ENCODE results near the gene PPM1K.

PPM1K gene

DNA sequence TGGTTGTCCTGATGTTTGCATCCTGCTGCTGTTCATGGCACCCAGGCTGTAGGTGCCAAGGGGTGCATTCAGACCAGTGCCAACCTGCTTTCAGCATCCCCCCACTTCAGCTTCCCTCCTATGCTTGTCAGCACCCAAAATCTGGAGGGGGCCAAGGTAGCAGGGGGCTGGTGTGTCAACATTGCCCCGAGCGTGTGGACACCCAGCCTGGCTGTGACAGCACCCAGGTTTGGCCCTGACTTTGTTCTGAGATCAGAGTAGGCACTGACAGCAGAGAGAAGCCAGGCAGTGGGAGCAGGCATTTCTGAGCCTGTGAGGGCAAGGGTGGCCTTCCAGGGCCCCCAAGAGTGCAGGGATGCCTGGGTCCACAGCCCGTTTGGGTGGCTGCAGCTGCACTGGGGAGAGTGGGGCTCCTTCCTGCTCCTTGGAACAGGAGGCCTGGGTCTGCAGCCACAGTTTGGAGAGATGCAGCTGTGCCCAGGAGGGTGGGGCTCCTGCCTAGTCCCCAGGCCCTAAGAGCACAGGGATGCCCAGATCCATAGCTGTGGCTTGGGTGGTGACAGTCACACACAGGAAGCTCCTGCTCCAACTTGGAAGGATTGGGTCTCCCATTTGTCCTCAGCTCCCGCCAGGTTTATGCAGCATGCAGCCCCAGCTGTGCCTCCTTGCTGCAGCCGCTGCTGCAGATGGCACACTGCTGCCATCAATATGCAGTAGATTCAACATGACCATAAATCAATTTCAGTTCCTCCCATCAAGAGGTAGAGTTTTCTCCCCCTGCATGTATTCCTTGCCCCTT lies 12.3 kb upstream of the PPM1K start:
- H3K9me3 ChIP-seq (ENCODE audit: low read length): no peaks in the 10 kb centered on the region
- H3K27me3 ChIP-seq (ENCODE audit: insufficient read depth, low read length): peaks cover 3% of the 10 kb centered on the region
- no peak overlapping the region for H2AFZ ChIP-seq (ENCODE audit: low read depth, low read length)
- H3K4me3 ChIP-seq (ENCODE audit: low read length): no peak overlapping the region
- H3K36me3 ChIP-seq (ENCODE audit: insufficient read depth, low read length): no peaks in the 10 kb centered on the region
- no peaks in the 10 kb centered on the region for H3K4me1 ChIP-seq (ENCODE audit: insufficient read depth, low read length)

GRCh38 chr4:88295656-88296055 lies 11.3 kb upstream of the PPM1K start:
- no peaks in the 10 kb centered on the region for H3K36me3 ChIP-seq (ENCODE audit: insufficient read depth, low read length)
- H3K4me3 ChIP-seq (ENCODE audit: low read length): no peak overlapping the region
- H3K9me3 ChIP-seq (ENCODE audit: low read length): no peaks in the 10 kb centered on the region
- no peaks in the 10 kb centered on the region for H3K27me3 ChIP-seq (ENCODE audit: insufficient read depth, low read length)
- H3K4me1 ChIP-seq (ENCODE audit: insufficient read depth, low read length): no peaks in the 10 kb centered on the region
- no peak overlapping the region for H2AFZ ChIP-seq (ENCODE audit: low read depth, low read length)

- no peak overlapping the region for H2AFZ ChIP-seq (ENCODE audit: low read depth, low read length)
- H3K27me3 ChIP-seq (ENCODE audit: insufficient read depth, low read length): no peaks in the 10 kb centered on the region
- no peak overlapping the region for H3K4me3 ChIP-seq (ENCODE audit: low read length)
- no peaks in the 10 kb centered on the region for H3K36me3 ChIP-seq (ENCODE audit: insufficient read depth, low read length)
- H3K9me3 ChIP-seq (ENCODE audit: low read length): no peaks in the 10 kb centered on the region
- no peaks in the 10 kb centered on the region for H3K4me1 ChIP-seq (ENCODE audit: insufficient read depth, low read length)
These were observed 6.6 kb upstream of the PPM1K start for GRCh38 chr4:88291003-88291402.

- Histone ChIP-seq H3K4me1 (ENCODE audit: insufficient read depth, low read length) (peaks cover 12% of the 10 kb centered on the region), H3K9me3 (ENCODE audit: low read length) (no peaks in the 10 kb centered on the region), H2AFZ (ENCODE audit: low read depth, low read length) (no peak overlapping the region), H3K36me3 (ENCODE audit: insufficient read depth, low read length) (no peaks in the 10 kb centered on the region), H3K27me3 (ENCODE audit: insufficient read depth, low read length) (no peaks in the 10 kb centered on the region), H3K4me3 (ENCODE audit: low read length) (no peak overlapping the region)
These were observed 2.5 kb upstream of the PPM1K start for GRCh38 chr4:88286897-88287296.

DNA sequence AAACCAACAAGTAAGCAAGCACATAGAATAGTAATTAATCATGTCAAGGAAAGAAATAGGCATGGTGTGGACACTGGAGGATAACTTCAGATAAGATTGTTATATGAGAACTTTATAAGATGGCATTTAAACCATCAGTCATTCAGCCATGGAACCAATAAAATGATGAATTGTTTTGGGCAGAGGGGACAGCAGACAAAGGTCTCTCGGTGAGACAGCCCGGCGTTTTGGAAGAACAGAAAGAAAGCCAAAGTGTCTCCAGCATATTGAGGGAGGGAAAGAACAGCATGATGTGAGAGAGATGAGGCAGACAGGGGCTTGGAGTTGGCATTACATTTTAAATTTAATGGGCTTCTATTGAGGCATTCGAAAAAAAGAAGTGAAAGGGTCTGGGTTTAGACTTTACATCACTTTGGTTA lies 883 bp upstream of the PPM1K start:
- Histone ChIP-seq H3K4me1 (ENCODE audit: insufficient read depth, low read length) (peaks cover 12% of the 10 kb centered on the region), H3K27me3 (ENCODE audit: insufficient read depth, low read length) (no peaks in the 10 kb centered on the region), H3K36me3 (ENCODE audit: insufficient read depth, low read length) (no peaks in the 10 kb centered on the region), H3K9me3 (ENCODE audit: low read length) (no peaks in the 10 kb centered on the region), H2AFZ (ENCODE audit: low read depth, low read length) (peak overlapping the region; percentile 86), H3K4me3 (ENCODE audit: low read length) (peak overlapping the region; percentile 94)

- no peaks in the 10 kb centered on the region for H3K27me3 ChIP-seq (ENCODE audit: insufficient read depth, low read length)
- no peaks in the 10 kb centered on the region for H3K9me3 ChIP-seq (ENCODE audit: low read length)
- no peaks in the 10 kb centered on the region for H3K36me3 ChIP-seq (ENCODE audit: insufficient read depth, low read length)
- H3K4me1 ChIP-seq (ENCODE audit: insufficient read depth, low read length): peaks cover 12% of the 10 kb centered on the region
- peak overlapping the region; percentile 94 for H3K4me3 ChIP-seq (ENCODE audit: low read length)
- H2AFZ ChIP-seq (ENCODE audit: low read depth, low read length): peak overlapping the region; percentile 86
These were observed 511 bp downstream of the PPM1K start for GRCh38 chr4:88283661-88284438.

- H2AFZ ChIP-seq (ENCODE audit: low read depth, low read length): no peak overlapping the region
- H3K9me3 ChIP-seq (ENCODE audit: low read length): no peaks in the 10 kb centered on the region
- H3K36me3 ChIP-seq (ENCODE audit: insufficient read depth, low read length): no peaks in the 10 kb centered on the region
- no peaks in the 10 kb centered on the region for H3K27me3 ChIP-seq (ENCODE audit: insufficient read depth, low read length)
- H3K4me1 ChIP-seq (ENCODE audit: insufficient read depth, low read length): peaks cover 36% of the 10 kb centered on the region
- no peak overlapping the region for H3K4me3 ChIP-seq (ENCODE audit: low read length)
These were observed 4.0 kb downstream of the PPM1K start for GRCh38 chr4:88280228-88280795.

- no peaks in the 10 kb centered on the region for H3K27me3 ChIP-seq (ENCODE audit: insufficient read depth, low read length)
- peak overlapping the region; percentile 38 for H3K4me3 ChIP-seq (ENCODE audit: low read length)
- H3K36me3 ChIP-seq (ENCODE audit: insufficient read depth, low read length): no peaks in the 10 kb centered on the region
- H3K9me3 ChIP-seq (ENCODE audit: low read length): no peaks in the 10 kb centered on the region
- peak overlapping the region; percentile 28 for H2AFZ ChIP-seq (ENCODE audit: low read depth, low read length)
- peaks cover 30% of the 10 kb centered on the region for H3K4me1 ChIP-seq (ENCODE audit: insufficient read depth, low read length)
These were observed 6.6 kb downstream of the PPM1K start for GRCh38 chr4:88277711-88278225.

DNA sequence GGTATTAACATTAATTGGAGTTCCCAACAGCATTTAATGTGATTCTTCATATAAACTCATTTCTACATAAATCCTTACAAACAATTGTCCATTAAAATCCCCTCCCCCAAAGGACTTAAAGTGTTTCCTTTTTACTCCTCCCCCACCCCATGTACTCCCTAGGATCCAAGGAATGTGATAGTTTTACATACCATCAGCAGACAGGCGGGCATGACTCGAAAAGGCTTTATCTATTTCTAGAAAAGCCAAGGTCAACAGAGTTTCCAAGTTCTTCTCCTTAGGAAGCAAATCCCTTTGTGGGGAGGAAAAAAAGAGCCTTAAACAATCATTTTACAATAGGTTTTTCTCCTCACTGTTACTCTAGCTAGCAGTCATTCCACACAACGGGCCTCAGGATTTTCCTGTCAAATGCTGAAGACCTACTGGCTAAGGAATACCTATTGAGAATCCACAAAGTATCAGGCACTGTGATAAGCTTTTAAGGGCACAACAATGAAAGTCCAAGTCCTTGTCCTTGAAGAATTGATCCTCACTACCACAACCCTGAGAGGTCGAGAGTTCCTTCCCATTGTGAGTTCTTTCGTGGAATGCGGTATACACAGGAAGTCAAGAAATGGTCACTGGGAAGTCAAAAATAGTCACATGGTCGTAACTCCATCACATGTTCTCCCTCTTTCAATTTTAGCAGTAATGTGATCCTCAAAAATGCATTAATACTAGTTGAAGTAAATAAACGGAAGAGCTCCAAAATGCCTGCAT lies 7.2 kb downstream of the PPM1K start:
- H3K36me3 ChIP-seq (ENCODE audit: insufficient read depth, low read length): no peaks in the 10 kb centered on the region
- H3K4me3 ChIP-seq (ENCODE audit: low read length): peak overlapping the region; percentile 38
- H3K4me1 ChIP-seq (ENCODE audit: insufficient read depth, low read length): peaks cover 25% of the 10 kb centered on the region
- H3K27me3 ChIP-seq (ENCODE audit: insufficient read depth, low read length): no peaks in the 10 kb centered on the region
- H3K9me3 ChIP-seq (ENCODE audit: low read length): no peaks in the 10 kb centered on the region
- H2AFZ ChIP-seq (ENCODE audit: low read depth, low read length): peak overlapping the region; percentile 28

DNA sequence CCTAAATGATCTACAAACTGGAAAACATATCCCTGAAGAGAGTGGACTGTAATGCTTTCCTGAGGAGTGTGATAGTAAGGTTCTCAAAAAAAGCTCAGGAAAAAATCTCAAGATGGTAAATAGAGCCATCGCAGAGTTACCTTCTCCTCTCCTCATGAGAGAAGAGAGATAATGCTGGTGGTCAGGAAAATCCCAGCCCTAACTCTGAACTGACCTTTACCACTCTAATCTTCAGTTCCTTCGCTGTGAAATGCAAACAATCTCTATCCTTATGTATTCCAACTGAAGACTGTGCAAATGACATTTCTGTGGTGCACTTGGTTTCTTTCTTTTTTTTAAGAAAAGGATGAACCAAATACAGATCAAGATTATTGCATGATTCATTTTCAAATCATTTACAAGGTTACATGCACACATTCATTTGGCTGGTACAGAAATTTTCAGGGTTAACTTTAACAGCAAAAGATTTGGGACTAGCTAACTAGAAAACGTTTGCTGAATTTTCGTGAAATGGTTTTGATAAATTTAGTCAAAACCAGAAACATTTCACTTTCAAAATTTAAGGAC lies 8.3 kb downstream of the PPM1K start:
- Histone ChIP-seq H3K4me3 (ENCODE audit: low read length) (peak overlapping the region; percentile 38), H2AFZ (ENCODE audit: low read depth, low read length) (no peak overlapping the region), H3K27me3 (ENCODE audit: insufficient read depth, low read length) (no peaks in the 10 kb centered on the region), H3K9me3 (ENCODE audit: low read length) (no peaks in the 10 kb centered on the region), H3K36me3 (ENCODE audit: insufficient read depth, low read length) (no peaks in the 10 kb centered on the region), H3K4me1 (ENCODE audit: insufficient read depth, low read length) (peaks cover 25% of the 10 kb centered on the region)

DNA sequence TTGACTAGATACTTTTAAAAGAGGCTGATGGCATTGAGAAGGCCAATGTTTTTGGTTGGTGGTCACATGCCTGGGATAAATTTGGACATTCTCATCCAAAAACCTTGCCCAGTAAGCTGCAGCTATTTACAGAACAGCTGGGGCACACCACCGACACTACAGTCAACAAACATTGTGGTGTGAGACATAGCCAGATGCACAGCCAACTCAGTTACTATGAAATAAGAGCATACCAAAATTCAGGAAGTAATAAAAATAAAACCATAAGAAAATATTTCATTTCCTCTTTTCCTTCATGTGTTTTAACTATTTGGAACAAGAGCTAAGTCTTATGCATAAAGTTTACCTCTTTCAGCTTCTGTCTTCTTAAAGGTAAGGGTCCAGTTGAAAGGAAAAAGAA lies 8.8 kb downstream of the PPM1K start:
- H3K36me3 ChIP-seq (ENCODE audit: insufficient read depth, low read length): no peaks in the 10 kb centered on the region
- no peaks in the 10 kb centered on the region for H3K9me3 ChIP-seq (ENCODE audit: low read length)
- H3K4me3 ChIP-seq (ENCODE audit: low read length): no peak overlapping the region
- peaks cover 25% of the 10 kb centered on the region for H3K4me1 ChIP-seq (ENCODE audit: insufficient read depth, low read length)
- no peak overlapping the region for H2AFZ ChIP-seq (ENCODE audit: low read depth, low read length)
- H3K27me3 ChIP-seq (ENCODE audit: insufficient read depth, low read length): no peaks in the 10 kb centered on the region

DNA sequence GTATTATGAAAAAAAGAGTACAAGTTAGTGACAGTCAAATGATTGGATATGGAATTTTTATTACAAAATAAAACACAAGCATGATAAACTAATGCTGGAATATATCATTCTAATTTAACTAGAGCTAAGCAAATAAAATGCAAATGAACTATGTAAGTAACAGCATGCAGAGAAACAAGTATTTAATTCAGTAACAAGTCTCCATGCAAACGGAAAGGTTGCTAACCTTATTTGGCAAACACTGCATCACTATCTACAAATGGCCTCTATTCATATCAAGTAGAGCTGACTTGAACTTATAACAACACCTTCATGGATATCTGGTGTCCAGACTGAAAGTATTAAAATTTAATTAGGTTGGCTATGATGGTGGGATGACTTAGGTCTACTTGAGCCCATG lies 15.4 kb downstream of the PPM1K start:
- Histone ChIP-seq H3K4me1 (ENCODE audit: insufficient read depth, low read length) (no peaks in the 10 kb centered on the region), H3K4me3 (ENCODE audit: low read length) (no peak overlapping the region), H3K36me3 (ENCODE audit: insufficient read depth, low read length) (peaks cover 21% of the 10 kb centered on the region), H3K9me3 (ENCODE audit: low read length) (no peaks in the 10 kb centered on the region), H3K27me3 (ENCODE audit: insufficient read depth, low read length) (no peaks in the 10 kb centered on the region), H2AFZ (ENCODE audit: low read depth, low read length) (no peak overlapping the region)
